ENCODE data around the gene KIAA0930. TPM values are rescaled to one million over a fixed set of nuclear protein-coding genes. Genes with fewer than 3 reads are reported as not detected.

KIAA0930 gene
- total and polyA plus RNA-seq, 2 of the 4 experiments (the other 2 are of a cell fraction) = 25.3 to 34.1 TPM

DNA sequence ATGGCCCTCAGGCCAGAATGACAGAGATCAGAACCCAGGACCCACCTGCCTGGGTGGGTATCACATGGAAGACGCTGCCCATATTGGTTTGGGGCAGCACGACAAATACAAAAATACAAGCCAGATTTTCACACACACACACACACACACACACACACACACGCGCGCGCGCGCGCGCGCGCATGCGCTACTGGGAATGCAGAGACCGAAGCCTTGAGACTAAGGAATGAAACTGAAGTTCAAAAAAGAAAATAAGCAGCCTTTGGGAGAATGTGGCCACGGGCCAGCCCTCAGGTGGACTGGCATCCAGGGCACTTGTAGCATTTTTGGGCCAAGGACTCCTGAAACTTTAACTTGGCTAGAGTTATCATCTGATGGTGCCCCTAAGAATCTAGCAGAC is 98.3 kb downstream of the KIAA0930 start:
- no peak overlapping the region for H2AK5ac ChIP-seq (ENCODE audit: low read depth, low read length)
- H3K27me3 ChIP-seq (ENCODE audit: control insufficient read depth, insufficient read depth, low read length) = no peaks in the 10 kb centered on the region
- no peak overlapping the region for H2AFZ ChIP-seq (replicated peaks; ENCODE audit: low read length, poor library complexity)
- no peaks in the 10 kb centered on the region for H3K4me1 ChIP-seq (ENCODE audit: control insufficient read depth, insufficient read depth, low read length)
- no peak overlapping the region for H3K23ac ChIP-seq (ENCODE audit: low read depth, low read length)
- BruUV-seq (replicated peaks) = no TSS peak
- H3K18ac ChIP-seq (ENCODE audit: low read depth, low read length) = no peak overlapping the region
- no peak overlapping the region for H2BK15ac ChIP-seq (ENCODE audit: low read depth, low read length)
- H4K8ac ChIP-seq (ENCODE audit: low read depth in 2 of 2, low read length in 2 of 2) = no peak overlapping the region
- H3K4me3 ChIP-seq (ENCODE audit: insufficient read depth, low read depth, low read length) = no peak overlapping the region
- TF ChIP-seq MAZ (IDR thresholded peaks at IDR 0.05; ENCODE audit: borderline replicate concordance, low read depth, low read length) (no peak), RFX5 (IDR thresholded peaks at IDR 0.05; ENCODE audit: low read depth, low read length) (no peak), FOS (IDR thresholded peaks at IDR 0.05; ENCODE audit: low read depth, low read length) (no peak), NFE2L2 (IDR thresholded peaks at IDR 0.05; ENCODE audit: low read depth, low read length) (no peak), RAD21 (IDR thresholded peaks at IDR 0.05; ENCODE audit: low read length) (no peak), BHLHE40 (IDR thresholded peaks at IDR 0.05; ENCODE audit: low read depth, low read length) (no peak), POLR2A (IDR thresholded peaks at IDR 0.05; ENCODE audit: low read depth, low read length) (no peak), SMC3 (IDR thresholded peaks at IDR 0.05; ENCODE audit: low read depth, low read length) (no peak), MAFK (IDR thresholded peaks at IDR 0.05; ENCODE audit: low read depth, low read length) (no peak), RCOR1 (IDR thresholded peaks at IDR 0.05; ENCODE audit: insufficient replicate concordance, low read length) (no peak), MXI1 (IDR thresholded peaks at IDR 0.05; ENCODE audit: borderline replicate concordance, low read depth, low read length) (no peak)
- TF ChIP-seq, protein P1, sequence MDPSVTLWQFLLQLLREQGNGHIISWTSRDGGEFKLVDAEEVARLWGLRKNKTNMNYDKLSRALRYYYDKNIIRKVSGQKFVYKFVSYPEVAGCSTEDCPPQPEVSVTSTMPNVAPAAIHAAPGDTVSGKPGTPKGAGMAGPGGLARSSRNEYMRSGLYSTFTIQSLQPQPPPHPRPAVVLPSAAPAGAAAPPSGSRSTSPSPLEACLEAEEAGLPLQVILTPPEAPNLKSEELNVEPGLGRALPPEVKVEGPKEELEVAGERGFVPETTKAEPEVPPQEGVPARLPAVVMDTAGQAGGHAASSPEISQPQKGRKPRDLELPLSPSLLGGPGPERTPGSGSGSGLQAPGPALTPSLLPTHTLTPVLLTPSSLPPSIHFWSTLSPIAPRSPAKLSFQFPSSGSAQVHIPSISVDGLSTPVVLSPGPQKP (IDR thresholded peaks at IDR 0.05; ENCODE audit: borderline replicate concordance, low read depth, low read length) = no peak
- TF ChIP-seq, protein P2, sequence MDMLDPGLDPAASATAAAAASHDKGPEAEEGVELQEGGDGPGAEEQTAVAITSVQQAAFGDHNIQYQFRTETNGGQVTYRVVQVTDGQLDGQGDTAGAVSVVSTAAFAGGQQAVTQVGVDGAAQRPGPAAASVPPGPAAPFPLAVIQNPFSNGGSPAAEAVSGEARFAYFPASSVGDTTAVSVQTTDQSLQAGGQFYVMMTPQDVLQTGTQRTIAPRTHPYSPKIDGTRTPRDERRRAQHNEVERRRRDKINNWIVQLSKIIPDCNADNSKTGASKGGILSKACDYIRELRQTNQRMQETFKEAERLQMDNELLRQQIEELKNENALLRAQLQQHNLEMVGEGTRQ (IDR thresholded peaks at IDR 0.05; ENCODE audit: low read depth, low read length) = no peak
- TF ChIP-seq, protein P3, sequence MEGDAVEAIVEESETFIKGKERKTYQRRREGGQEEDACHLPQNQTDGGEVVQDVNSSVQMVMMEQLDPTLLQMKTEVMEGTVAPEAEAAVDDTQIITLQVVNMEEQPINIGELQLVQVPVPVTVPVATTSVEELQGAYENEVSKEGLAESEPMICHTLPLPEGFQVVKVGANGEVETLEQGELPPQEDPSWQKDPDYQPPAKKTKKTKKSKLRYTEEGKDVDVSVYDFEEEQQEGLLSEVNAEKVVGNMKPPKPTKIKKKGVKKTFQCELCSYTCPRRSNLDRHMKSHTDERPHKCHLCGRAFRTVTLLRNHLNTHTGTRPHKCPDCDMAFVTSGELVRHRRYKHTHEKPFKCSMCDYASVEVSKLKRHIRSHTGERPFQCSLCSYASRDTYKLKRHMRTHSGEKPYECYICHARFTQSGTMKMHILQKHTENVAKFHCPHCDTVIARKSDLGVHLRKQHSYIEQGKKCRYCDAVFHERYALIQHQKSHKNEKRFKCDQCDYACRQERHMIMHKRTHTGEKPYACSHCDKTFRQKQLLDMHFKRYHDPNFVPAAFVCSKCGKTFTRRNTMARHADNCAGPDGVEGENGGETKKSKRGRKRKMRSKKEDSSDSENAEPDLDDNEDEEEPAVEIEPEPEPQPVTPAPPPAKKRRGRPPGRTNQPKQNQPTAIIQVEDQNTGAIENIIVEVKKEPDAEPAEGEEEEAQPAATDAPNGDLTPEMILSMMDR (conservative IDR thresholded peaks at IDR 0.05; ENCODE audit: low read depth, low read length) = no peak
- intact Hi-C loops (cut with micrococcal nuclease) = no loop called here
- peaks cover 2% of the 10 kb centered on the region; the same call in 1 of the 2 replicates for H3K9me3 ChIP-seq (ENCODE audit: control insufficient read depth, insufficient read depth, low read length)
- no peak overlapping the region for H3K27ac ChIP-seq (ENCODE audit: insufficient read depth, low read length)
- H3K36me3 ChIP-seq (ENCODE audit: control insufficient read depth, insufficient read depth, low read length) = no peaks in the 10 kb centered on the region
- H2BK20ac ChIP-seq (ENCODE audit: low read depth, low read length) = no peak overlapping the region
- no peak overlapping the region for H3K9ac ChIP-seq (ENCODE audit: low read depth, low read length)
- no peak for ATAC-seq (ENCODE audit: low read depth)
- in situ Hi-C loops (cut with MboI; ENCODE audit: low sequenced_read_pairs) = no loop called here
- H2BK120ac ChIP-seq (ENCODE audit: low read depth, low read length) = no peak overlapping the region
- no peak overlapping the region for H4K5ac ChIP-seq (ENCODE audit: low read depth, low read length)
- ChIA-PET CTCF (interaction anchor here (0.9 kb wide), 1 partner anchor 17 kb away, joined by 3 read pairs; no protein-coding TSS in a partner anchor), POLR2A (ENCODE audit: unreplicated experiment) (no interaction called here)
- dilution Hi-C loops (cut with HindIII; ENCODE audit: low sequenced_read_pairs, unreplicated experiment) = no loop called here
- no peaks in the 10 kb centered on the region for H3K9me1 ChIP-seq (ENCODE audit: insufficient read depth, low read length)
- WGBS, 2 experiments (ENCODE audit: extremely low coverage in 2 of 2, insufficient read length in 1 of 2) = 75% methylated on average over 1 of the region's 15 CpGs; no CpG with 5 or more reads in 1 of the 2 experiments
- H2AK9ac ChIP-seq (replicated peaks; ENCODE audit: low read depth, low read length, poor library complexity) = no peak overlapping the region
- no peak overlapping the region for H3K4ac ChIP-seq (ENCODE audit: low read depth, low read length)
- no peak overlapping the region for H2BK5ac ChIP-seq (ENCODE audit: low read depth, low read length, poor library complexity, severe bottlenecking)
- H4K91ac ChIP-seq (ENCODE audit: insufficient read depth, low read depth, low read length) = no peak overlapping the region
- peaks cover 0 to 12% of the 10 kb centered on the region in 2 experiments; a peak in 1 of 4 replicates for H3K79me1 ChIP-seq (ENCODE audit: low read depth in 1 of 2, low read length in 2 of 2)
- H3K4me2 ChIP-seq (ENCODE audit: low read depth, low read length) = no peak overlapping the region
- DNase-seq = no peak
- H4K20me1 ChIP-seq (ENCODE audit: insufficient read depth, low read length) = no peaks in the 10 kb centered on the region; the same call in 1 of the 2 replicates
- no peak overlapping the region for H3K56ac ChIP-seq (ENCODE audit: extremely low read depth, insufficient read depth, low read length)
- H3K14ac ChIP-seq (replicated peaks; ENCODE audit: low read depth, low read length) = no peak overlapping the region
